Epithelial cell of proximal tubule (primary cell): ENCODE data around the gene UNC119. TPM values are rescaled to one million over a fixed set of nuclear protein-coding genes. Genes with fewer than 3 reads are reported as not detected.

Source experiments
- DNase-seq: peaks from one replicate; pipeline ENCODE4 v3.0.0-alpha.2; 2011; ENCODE audit warnings: low read depth
- H3K4me3 ChIP-seq: 2 replicates; pipeline ENCODE4 v1.5.1; 2011; ENCODE audit warnings: low read depth, mild to moderate bottlenecking, low read length
- total RNA-seq: library from RNA; depleted of rRNA; stranded (reverse); fragments of >200 nt; gene quantifications from 2 replicates; pipeline ENCODE4 v1.2.3, GENCODE V29; 2015
- TF ChIP-seq, protein P1 (sequence below): conservative IDR thresholded peaks from 2 replicates; pipeline ENCODE4 v1.5.1; 2012; ENCODE audit warnings: low read depth, mild to moderate bottlenecking, low read length

The UNC119 gene
- total RNA-seq, 1 donor from 2014 or later, result 29.2 TPM

DNA sequence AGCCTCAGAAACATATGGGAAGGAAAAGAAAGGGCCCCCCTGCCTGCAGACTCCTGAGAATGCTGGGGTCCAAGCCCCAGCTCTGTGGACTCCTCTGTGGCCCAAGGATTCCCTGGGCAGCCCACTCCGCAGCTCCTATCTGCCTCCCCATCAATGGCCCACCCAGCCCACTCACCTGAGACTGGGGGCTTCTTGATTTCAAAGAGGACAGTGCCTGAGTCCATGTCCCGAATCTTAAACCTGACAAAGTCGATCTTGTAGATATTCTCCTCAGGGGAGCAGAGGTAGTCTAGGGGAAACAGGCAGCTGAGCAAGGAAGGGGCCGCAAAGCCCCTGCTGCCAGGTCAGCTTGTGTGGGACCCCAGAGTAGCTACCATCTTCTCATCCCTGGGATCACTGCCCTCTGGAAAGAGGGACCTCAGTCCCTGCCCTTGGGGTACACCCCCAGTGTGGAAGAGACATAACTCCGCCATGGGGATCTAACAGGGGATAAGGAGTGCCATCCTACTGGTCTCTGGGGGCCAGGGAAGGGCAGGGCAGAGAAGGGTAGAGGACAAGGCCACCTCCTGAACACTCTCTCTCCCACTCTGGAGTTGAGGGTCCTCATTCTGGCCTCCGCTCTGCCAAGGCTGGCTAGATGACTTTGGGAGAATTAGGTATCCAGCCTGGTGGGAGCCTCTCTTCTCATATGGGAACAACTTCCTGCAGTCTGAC, 3.9 kb downstream of the UNC119 start:
- no peak for DNase-seq

DNA sequence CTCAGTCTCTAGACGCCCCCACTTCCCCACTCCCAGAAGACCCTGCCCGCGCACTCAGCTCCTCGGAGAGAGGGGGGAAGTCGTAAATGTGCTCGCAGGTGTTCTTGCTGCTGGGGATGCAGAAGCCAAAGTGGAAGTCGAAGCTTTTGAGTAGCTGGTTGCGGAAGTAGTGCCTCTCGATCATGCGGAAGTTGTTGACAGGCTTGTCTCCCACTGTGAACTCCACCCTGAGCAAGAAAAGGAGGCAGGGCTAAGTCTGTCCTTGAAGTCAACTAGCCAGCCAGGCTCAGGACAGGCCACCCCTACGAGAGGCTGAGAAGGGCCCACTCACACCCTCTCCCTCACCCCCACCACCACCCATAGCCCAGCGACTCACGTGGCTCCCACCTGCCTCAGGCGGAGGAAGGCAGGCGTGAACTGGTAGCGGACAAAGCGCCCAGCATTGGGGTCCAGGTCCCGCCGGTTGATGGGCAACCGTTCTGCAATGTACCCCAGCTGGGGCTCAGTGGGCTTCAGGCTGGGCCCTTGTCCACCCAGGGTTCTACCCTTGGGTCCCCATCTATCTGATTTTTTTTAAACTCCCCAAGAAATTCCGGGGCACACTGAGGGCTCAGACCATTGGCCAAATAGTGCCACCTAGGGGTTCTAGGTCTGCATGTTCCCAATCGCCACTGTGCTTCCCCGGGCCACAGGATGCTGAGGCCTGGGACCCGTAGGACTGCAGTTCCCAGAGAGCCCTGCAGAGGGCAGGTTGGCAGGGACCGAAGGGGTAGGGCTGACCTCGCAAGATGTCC, 4.6 kb downstream of the UNC119 start:
- TF ChIP-seq, protein P1, sequence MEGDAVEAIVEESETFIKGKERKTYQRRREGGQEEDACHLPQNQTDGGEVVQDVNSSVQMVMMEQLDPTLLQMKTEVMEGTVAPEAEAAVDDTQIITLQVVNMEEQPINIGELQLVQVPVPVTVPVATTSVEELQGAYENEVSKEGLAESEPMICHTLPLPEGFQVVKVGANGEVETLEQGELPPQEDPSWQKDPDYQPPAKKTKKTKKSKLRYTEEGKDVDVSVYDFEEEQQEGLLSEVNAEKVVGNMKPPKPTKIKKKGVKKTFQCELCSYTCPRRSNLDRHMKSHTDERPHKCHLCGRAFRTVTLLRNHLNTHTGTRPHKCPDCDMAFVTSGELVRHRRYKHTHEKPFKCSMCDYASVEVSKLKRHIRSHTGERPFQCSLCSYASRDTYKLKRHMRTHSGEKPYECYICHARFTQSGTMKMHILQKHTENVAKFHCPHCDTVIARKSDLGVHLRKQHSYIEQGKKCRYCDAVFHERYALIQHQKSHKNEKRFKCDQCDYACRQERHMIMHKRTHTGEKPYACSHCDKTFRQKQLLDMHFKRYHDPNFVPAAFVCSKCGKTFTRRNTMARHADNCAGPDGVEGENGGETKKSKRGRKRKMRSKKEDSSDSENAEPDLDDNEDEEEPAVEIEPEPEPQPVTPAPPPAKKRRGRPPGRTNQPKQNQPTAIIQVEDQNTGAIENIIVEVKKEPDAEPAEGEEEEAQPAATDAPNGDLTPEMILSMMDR, result peak; percentile 92
- no peak overlapping the region for H3K4me3 ChIP-seq
- no peak for DNase-seq

More for the DNA sequence above, 3.9 kb downstream of the UNC119 start:
- TF ChIP-seq, protein P1, result no peak
- H3K4me3 ChIP-seq, result no peak overlapping the region

DNA sequence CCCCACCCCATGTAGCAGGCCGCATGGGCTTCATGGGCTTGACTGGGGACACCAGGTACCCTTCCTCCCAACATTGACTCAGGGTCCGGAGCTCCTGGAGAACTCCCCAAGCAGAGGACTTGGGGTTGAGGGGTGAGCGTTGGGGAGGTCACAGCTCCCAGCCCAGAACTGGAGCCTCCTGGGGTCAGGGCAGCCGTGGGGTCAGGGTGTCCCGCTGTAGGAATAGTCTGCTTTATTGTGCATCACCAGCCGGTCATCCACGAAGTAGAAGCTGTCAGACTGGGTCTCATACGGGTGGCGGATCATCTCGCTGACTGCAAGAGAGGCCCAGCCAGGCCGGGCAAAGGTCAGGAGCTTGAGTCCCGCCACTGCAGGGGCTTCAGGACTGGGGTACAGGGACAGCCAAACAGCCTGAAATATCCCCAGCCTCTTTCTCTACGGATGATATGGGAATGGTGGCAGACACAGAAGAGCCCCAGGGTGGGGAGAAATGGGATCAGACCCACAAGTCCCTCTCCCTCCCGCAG, 5.3 kb downstream of the UNC119 start:
- TF ChIP-seq, protein P1, result no peak
- no peak for DNase-seq
- H3K4me3 ChIP-seq, result no peak overlapping the region

DNA sequence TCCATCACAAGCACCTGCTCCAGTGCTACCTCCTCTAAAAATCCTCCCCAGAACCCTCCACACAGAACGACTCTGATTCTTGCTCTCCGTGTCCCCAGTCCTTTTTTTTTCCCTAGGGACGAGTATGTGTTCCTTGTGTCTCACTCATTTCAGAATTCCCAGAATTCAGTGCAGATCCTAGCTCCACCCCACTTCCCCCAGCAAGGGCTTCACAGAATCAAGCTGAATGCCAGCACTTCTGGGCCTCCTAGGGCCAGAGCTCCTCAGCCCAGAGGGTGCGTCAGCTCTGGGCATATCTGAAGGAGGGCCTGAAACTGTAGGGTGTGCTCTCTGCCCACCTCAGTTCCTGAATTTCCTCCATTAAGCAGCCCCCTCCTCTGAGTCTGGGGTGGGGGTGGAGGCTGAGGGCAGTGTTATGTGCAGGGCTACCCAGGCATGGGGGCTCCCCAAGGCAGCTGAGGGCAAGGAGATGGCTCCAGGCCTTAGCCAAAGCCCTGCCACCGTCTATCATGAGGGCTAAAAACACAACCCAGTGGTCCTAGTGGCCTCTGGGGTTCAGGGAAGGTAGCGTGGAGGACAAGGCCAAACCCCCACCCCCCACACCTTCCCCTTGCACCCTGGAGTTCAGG, 6.5 kb downstream of the UNC119 start:
- TF ChIP-seq, protein P1, result no peak
- H3K4me3 ChIP-seq, result no peak overlapping the region
- DNase-seq, result no peak

DNA sequence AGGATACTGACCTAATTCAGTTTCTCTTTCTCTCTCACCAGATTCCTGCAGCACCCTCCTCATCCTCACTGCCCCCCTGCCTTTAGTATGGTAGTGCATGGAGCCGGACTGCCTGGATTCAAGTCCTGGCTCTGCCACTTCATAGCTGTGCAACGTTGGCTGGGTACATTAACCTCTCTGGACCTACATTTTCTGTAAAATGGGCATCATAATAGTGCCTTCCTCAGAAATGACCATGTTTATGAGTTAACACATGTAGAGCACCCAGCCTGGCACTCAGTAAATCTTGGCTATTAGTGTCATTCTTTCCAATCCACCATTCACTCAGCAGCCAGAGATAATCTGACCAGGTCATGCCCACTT, 7.3 kb downstream of the UNC119 start:
- no peak for DNase-seq
- H3K4me3 ChIP-seq, result no peak overlapping the region
- TF ChIP-seq, protein P1, result no peak

DNA sequence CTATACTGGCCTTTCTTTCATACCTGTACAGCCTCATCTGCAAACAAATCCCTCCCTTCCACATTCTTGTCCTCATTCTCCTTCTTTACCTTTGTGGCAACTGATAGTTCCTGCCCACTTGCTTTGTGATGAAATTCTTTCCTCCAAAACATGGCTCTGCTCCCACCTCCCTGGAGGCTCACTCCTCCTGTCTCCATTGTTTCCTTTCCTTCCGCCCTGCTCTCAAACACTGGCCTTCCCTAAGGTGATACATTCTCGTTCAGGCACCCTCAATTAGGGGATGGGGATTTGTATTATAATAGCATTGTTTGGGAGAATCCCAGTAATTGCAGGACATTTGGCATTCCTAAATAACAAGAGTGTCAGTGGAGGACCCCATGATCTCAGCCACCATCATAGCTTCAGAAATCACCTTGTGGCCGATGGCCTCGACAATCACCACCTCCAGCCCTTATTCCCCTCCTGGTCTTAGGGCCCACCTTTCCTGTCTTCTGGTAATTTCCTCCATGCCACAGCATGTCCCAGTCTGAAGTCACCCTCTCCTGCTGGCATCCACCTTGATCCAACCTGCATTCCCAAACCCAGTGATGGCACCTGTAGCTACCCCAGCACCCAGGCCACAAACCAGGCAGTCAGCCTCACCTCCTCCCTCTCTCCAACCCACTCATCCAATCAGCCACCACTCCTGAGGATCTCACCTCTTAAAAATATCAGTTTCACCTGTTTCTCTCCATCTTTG, 7.9 kb downstream of the UNC119 start:
- TF ChIP-seq, protein P1, result no peak
- DNase-seq, result no peak
- no peak overlapping the region for H3K4me3 ChIP-seq
